Bronchial epithelial cell (primary cell): ENCODE measurements around the gene ATG5. TPM values are rescaled to one million over a fixed set of nuclear protein-coding genes. Genes with fewer than 3 reads are reported as not detected.
A peak's percentile ranks its signal among the peaks of the same experiment; 100 is the strongest.
"Not testable (repeated sequence)": the region's sequence is repeated elsewhere in the genome, so short reads cannot be mapped to it uniquely, and the experiment has no call there.

Experiments used
- DNase-seq: peaks from one replicate; pipeline ENCODE4 v3.0.0-alpha.2; 2010; ENCODE audit warnings: low read depth
- FAIRE-seq: peaks from 2 replicates; lab custom pipeline; 2011; peaks lifted over from hg19 to GRCh38; lab: Jason Lieb, UNC
- H3K27me3 ChIP-seq: 2 replicates; pipeline ENCODE4 v1.5.1; 2011; ENCODE audit warnings: low read length; ENCODE audit not compliant: control insufficient read depth, insufficient read depth
- H3K36me3 ChIP-seq: 2 replicates; pipeline ENCODE4 v1.5.1; 2011; ENCODE audit warnings: low read length; ENCODE audit not compliant: control insufficient read depth, insufficient read depth
- H3K4me3 ChIP-seq: 2 replicates; pipeline ENCODE4 v1.5.1; 2011; ENCODE audit warnings: mild to moderate bottlenecking, low read depth, low read length, control low read depth
- total RNA-seq: library from RNA; depleted of rRNA; stranded (reverse); fragments of >200 nt; gene quantifications from 2 replicates; pipeline ENCODE4 v1.2.1, GENCODE V29; 2014
- TF ChIP-seq, protein P1 (sequence below): IDR thresholded peaks from 2 replicates; pipeline ENCODE4 v1.5.1; 2011; ENCODE audit warnings: mild to moderate bottlenecking, moderate library complexity, low read length, control low read depth, inconsistent platforms; ENCODE audit not compliant: insufficient read depth, severe bottlenecking

Gene ATG5
- total RNA-seq, 1 donor from 2014 or later: 56.6 TPM

DNA sequence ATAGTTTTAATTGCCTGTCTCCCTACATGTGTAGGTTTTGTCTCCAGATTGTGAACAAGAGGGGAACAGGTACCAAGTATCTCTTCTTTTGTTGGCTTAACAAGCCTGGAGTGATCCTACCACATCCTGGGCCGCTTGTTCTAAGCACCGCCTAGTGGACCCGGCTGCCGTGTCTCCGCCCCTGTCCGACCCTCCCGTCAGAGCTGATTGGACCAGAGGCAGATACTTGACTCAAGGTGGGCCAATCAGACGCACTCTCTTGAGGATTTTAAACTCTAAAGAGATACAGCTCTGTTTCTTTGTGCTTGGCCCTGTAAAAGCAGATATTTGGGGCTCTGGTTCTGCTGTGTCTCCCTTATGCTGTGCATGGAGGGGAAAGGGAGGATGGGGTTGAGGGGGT, 171.2 kb downstream of the ATG5 start:
- TF ChIP-seq, protein P1, sequence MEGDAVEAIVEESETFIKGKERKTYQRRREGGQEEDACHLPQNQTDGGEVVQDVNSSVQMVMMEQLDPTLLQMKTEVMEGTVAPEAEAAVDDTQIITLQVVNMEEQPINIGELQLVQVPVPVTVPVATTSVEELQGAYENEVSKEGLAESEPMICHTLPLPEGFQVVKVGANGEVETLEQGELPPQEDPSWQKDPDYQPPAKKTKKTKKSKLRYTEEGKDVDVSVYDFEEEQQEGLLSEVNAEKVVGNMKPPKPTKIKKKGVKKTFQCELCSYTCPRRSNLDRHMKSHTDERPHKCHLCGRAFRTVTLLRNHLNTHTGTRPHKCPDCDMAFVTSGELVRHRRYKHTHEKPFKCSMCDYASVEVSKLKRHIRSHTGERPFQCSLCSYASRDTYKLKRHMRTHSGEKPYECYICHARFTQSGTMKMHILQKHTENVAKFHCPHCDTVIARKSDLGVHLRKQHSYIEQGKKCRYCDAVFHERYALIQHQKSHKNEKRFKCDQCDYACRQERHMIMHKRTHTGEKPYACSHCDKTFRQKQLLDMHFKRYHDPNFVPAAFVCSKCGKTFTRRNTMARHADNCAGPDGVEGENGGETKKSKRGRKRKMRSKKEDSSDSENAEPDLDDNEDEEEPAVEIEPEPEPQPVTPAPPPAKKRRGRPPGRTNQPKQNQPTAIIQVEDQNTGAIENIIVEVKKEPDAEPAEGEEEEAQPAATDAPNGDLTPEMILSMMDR: no peak
- Histone ChIP-seq H3K36me3 (no peaks in the 10 kb centered on the region), H3K27me3 (no peaks in the 10 kb centered on the region), H3K4me3 (no peak overlapping the region)
- DNase-seq: no peak
- FAIRE-seq: no peak

DNA sequence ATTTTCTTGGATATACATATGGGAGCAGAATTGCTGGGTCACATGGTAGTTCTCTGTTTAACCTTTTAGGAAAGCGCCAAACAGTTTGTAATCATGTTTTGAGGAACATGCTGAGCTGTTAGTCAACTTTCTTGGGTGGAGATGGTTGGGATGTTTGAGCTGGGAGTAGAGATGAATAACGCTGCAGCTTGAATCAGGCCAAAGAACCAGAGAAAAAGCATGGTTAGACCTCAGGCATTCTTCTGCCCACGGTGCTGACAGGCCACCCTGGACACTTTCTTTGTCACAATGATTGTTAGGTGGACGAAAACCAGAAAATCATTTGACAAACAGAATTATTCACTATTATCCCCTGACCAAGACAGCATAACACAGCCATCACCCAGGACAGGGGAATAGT, 172.6 kb downstream of the ATG5 start:
- no peak for FAIRE-seq
- no peaks in the 10 kb centered on the region for H3K36me3 ChIP-seq
- H3K27me3 ChIP-seq: no peaks in the 10 kb centered on the region
- H3K4me3 ChIP-seq: no peak overlapping the region
- DNase-seq: no peak
- TF ChIP-seq, protein P1: no peak

DNA sequence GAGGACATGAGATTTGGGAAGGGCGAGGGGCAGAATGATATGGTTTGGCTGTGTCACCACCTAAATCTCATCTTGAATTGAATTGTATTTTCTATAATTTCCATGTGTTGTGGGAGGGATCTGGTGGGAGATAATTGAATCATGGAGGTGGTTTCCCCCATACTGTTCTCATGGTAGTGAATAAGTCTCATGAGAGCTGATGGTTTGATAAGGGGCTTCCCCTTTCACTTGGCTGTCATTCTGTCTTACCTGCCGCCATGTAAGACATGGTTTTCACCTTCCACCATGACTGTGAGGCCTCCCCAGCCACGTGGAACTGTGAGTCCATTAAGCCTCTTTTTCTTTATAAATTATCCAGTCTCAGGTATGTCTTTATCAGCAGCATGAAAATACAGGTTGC, 173.1 kb downstream of the ATG5 start:
- not testable (repeated sequence) for H3K4me3 ChIP-seq, H3K36me3 ChIP-seq, H3K27me3 ChIP-seq, DNase-seq, FAIRE-seq

DNA sequence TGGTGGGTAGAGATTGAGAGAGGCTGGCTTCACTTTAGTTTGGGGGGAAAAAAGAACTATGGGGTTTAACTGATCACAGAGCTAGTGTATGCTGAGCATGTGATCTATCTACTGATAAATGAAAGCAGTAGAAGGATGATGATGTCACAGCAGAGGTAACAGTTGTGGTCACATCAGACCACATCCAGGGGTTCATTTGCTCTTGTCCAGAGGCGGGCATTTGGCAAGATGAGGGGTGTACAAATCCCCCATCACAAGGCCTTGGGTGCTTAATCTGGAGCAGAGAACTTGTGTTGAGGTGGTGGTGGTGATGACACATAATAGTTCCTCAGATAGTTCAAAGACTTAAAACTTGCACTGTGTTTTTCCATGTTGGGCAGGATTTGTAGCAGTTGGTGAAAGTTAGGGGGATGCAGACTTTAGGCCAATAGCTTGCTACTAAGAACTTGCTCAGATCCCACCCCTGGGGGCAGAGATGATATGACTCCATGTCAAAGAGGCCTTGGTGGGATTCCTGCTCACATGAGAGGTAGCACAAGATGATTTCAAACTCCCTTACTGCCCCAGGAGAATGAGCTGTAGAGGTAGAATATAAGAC, 176.0 kb downstream of the ATG5 start:
- H3K4me3 ChIP-seq: no peak overlapping the region
- FAIRE-seq (peak; percentile 18), DNase-seq (no peak)
- H3K27me3 ChIP-seq: no peaks in the 10 kb centered on the region
- H3K36me3 ChIP-seq: no peaks in the 10 kb centered on the region
- TF ChIP-seq, protein P1: no peak

DNA sequence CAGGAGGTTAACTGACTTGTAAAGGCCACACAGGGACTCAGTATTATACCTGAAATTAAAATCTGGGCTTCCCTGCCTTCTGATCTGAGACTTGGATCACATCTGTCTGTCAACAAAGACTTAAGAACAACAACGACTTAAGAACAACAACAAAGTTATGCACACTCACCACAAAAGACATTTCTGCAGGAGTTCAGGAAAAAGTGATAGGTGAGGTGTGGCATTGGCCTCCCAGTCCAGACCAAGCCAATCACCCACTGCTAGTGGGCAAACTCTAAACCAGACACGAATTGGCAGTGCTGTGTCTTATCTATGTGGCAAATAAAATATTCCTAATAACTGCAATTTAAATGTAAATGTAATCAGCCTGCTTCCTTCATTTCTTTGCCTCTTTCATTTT, 178.1 kb downstream of the ATG5 start:
- DNase-seq (no peak), FAIRE-seq (no peak)
- no peak overlapping the region for H3K4me3 ChIP-seq
- TF ChIP-seq, protein P1: no peak
- no peaks in the 10 kb centered on the region for H3K36me3 ChIP-seq
- no peaks in the 10 kb centered on the region for H3K27me3 ChIP-seq

DNA sequence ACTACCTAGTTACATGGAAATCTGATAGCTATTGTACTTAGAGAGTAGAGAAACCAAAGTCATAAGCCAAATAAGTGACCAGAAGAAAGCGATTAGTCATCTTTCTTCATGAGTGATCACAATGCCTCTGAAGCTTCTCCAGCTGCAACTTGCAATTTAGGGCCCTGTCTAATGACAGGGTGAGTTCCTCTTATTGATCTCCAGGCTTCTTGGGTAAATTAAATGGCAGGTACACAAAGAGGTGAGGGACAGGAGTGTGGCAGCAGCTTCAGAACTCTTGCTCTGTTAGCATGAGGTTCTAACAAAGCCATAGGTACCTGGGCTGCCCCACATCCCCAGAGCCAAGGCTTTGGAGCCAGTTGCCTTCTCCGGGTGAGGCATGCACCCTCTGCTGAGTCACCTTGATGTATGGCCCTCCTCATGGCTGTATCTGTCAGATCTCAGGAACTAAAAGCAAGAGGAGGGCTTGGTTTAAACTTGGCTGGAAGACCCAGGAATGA, 178.7 kb downstream of the ATG5 start:
- peak; percentile 39 for DNase-seq
- Histone ChIP-seq H3K27me3 (no peaks in the 10 kb centered on the region), H3K4me3 (no peak overlapping the region), H3K36me3 (no peaks in the 10 kb centered on the region)
- TF ChIP-seq, protein P1: no peak
- FAIRE-seq: no peak
